ENCODE results near the gene RRP9. TPM values are rescaled to one million over a fixed set of nuclear protein-coding genes. Genes with fewer than 3 reads are reported as not detected.

Gene RRP9
- total RNA-seq, 1 donor, result 22.5 TPM

GRCh38 chr3:51970606-51971300 is 29.0 kb upstream of the RRP9 start:
- no peak for DNase-seq (ENCODE audit: low read depth)
- no peak overlapping the region for H3K4me3 ChIP-seq (ENCODE audit: low read depth, low read length)
- TF ChIP-seq CTCF (IDR thresholded peaks at IDR 0.05; ENCODE audit: insufficient read depth, low read depth, low read length), result no peak

- H3K4me3 ChIP-seq (ENCODE audit: low read depth, low read length), result no peak overlapping the region
- DNase-seq (ENCODE audit: low read depth), result no peak
- no peak for TF ChIP-seq CTCF (IDR thresholded peaks at IDR 0.05; ENCODE audit: insufficient read depth, low read depth, low read length)
Measured at GRCh38 chr3:51969841-51970240, 28.1 kb upstream of the RRP9 start.

GRCh38 chr3:51968883-51969678 is 27.4 kb upstream of the RRP9 start:
- TF ChIP-seq CTCF (IDR thresholded peaks at IDR 0.05; ENCODE audit: insufficient read depth, low read depth, low read length), result no peak
- no peak overlapping the region for H3K4me3 ChIP-seq (ENCODE audit: low read depth, low read length)

GRCh38 chr3:51968170-51968775 is 26.6 kb upstream of the RRP9 start:
- no peak for TF ChIP-seq CTCF (IDR thresholded peaks at IDR 0.05; ENCODE audit: insufficient read depth, low read depth, low read length)
- peak overlapping the region; percentile 71 for H3K4me3 ChIP-seq (ENCODE audit: low read depth, low read length)
- DNase-seq (ENCODE audit: low read depth), result peak; percentile 28

More at GRCh38 chr3:51968883-51969678, 27.4 kb upstream of the RRP9 start:
- DNase-seq (ENCODE audit: low read depth), result no peak

- DNase-seq (ENCODE audit: low read depth), result peak; percentile 43
- TF ChIP-seq CTCF (IDR thresholded peaks at IDR 0.05; ENCODE audit: insufficient read depth, low read depth, low read length), result no peak
Measured at GRCh38 chr3:51967384-51968169, 25.9 kb upstream of the RRP9 start, which contains the start of gene PCBP4. TSS of gene PCBP4 (minus strand) at chr3:51967454. CDS start at chr3:51961240, 6,214 bp downstream.

GRCh38 chr3:51966922-51967383 is 25.2 kb upstream of the RRP9 start:
- no peak for TF ChIP-seq CTCF (IDR thresholded peaks at IDR 0.05; ENCODE audit: insufficient read depth, low read depth, low read length)
- peak overlapping the region; percentile 71 for H3K4me3 ChIP-seq (ENCODE audit: low read depth, low read length)
- DNase-seq (ENCODE audit: low read depth), result no peak

More at GRCh38 chr3:51967384-51968169, 25.9 kb upstream of the RRP9 start, which contains the start of gene PCBP4:
- H3K4me3 ChIP-seq (ENCODE audit: low read depth, low read length), result peak within 1 kb of the TSS; percentile 71
